ENCODE measurements around the gene MIEF2.

DNA sequence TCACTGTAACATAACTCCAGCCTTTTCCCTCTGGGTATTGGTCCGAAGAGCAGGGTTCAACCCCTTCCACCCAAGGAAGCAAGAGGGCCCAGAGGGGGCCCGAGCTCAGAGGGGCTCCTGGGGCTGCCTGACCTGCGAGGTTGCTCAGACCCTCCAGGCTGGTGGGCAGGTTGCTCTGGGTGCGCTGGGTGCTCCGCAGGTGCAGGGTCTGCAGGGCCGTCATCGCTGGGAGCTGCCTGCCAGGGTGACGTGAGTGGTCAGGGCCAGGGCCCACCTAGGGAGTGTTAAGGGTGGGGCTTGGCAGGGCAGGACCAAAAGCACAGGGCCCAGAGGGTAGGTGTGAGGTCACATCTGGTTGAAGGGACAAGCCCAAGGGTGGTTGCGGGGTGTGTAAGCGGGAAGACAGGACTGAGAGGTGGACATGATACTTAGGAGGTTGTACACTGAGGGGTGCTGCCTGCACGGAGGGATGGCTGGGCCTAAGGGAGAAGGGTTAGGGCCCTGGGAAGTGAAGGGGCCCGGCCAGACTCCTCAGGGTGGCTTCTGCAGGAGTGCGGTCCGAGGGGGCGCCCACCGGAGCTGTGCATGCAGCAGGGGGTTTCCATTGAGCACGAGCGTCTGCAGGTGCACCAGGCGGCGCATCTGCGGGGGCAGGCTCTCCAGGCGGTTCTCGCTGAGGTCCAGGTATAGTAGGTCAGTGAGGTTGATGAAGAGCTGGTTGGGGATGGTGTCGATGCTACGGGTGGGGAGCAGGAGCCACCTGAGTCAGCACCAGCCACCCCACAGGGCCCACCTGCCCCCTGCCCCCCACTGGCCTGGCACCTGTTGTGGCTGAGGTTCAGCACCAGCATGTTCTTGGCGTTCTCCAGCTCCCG lies 6.3 kb upstream of the MIEF2 start:
- TF ChIP-seq EZH2 (IDR thresholded peaks at IDR 0.05; ENCODE audit: insufficient read depth, poor library complexity, severe bottlenecking) = no peak
- no peak for TF ChIP-seq EZH2phosphoT487 (IDR thresholded peaks at IDR 0.05; ENCODE audit: insufficient read depth, low read depth)

Data from GM23248 (cell line).